PFSK-1 (cell line): Measurements from ENCODE around the gene SMPDL3A.

ENCODE experiments used
- FOXP2 ChIP-seq: optimal IDR thresholded peaks from 2 replicates; pipeline ENCODE3; 2011; ENCODE audit warnings: borderline replicate concordance, control low read depth, inconsistent platforms; ENCODE audit not compliant: insufficient read depth; ENCODE audit errors: extremely low read length, extremely low read depth
- POLR2AphosphoS5 ChIP-seq: IDR thresholded peaks from 2 replicates; pipeline ENCODE4 v1.6.1; 2012; ENCODE audit warnings: low read depth, mild to moderate bottlenecking, control low read depth, low read length, moderate library complexity
- REST ChIP-seq, 2 experiments: IDR thresholded peaks; 2 replicates each; pipeline versions ENCODE4 v1.6.1 to v1.8.0; 2011 to 2012; ENCODE audit warnings: low read depth in 2 of 2, low read length in 2 of 2, control low read depth in 1 of 2, inconsistent platforms in 1 of 2, mild to moderate bottlenecking in 1 of 2, moderate library complexity in 1 of 2; ENCODE audit not compliant: insufficient read depth in 1 of 2
- SIN3A ChIP-seq: IDR thresholded peaks from 2 replicates; pipeline ENCODE4 v1.6.1; 2012; ENCODE audit warnings: mild to moderate bottlenecking, low read length, moderate library complexity, borderline replicate concordance; ENCODE audit not compliant: insufficient read depth
- TAF1 ChIP-seq: IDR thresholded peaks from 2 replicates; pipeline ENCODE4 v1.6.1; 2012; ENCODE audit warnings: low read length, control low read depth, borderline replicate concordance; ENCODE audit not compliant: insufficient read depth

The SMPDL3A gene

GRCh38 chr6:122747573-122747972 lies 41.5 kb upstream of the SMPDL3A start:
- no peak for TF ChIP-seq FOXP2
- no peak for TF ChIP-seq REST (IDR thresholded peaks at IDR 0.05; ENCODE audit: insufficient read depth in 1 of 2, low read depth in 2 of 2, low read length in 2 of 2)
- no peak for TF ChIP-seq SIN3A
- no peak for TF ChIP-seq POLR2AphosphoS5
- TF ChIP-seq TAF1 = no peak

- TF ChIP-seq REST (IDR thresholded peaks at IDR 0.05; ENCODE audit: insufficient read depth in 1 of 2, low read depth in 2 of 2, low read length in 2 of 2) = no peak
- TF ChIP-seq SIN3A = no peak
- no peak for TF ChIP-seq TAF1
These were observed 39.5 kb upstream of the SMPDL3A start for GRCh38 chr6:122749451-122750050.

GRCh38 chr6:122751326-122751725 lies 37.7 kb upstream of the SMPDL3A start:
- TF ChIP-seq SIN3A (no peak), FOXP2 (no peak), POLR2AphosphoS5 (no peak), REST (IDR thresholded peaks at IDR 0.05; ENCODE audit: insufficient read depth in 1 of 2, low read depth in 2 of 2, low read length in 2 of 2) (no peak), TAF1 (no peak)

GRCh38 chr6:122752459-122752858 lies 36.6 kb upstream of the SMPDL3A start:
- no peak for TF ChIP-seq POLR2AphosphoS5

GRCh38 chr6:122753000-122753687 lies 35.9 kb upstream of the SMPDL3A start:
- TF ChIP-seq FOXP2 (no peak), SIN3A (no peak)

- TF ChIP-seq FOXP2 (no peak), REST (IDR thresholded peaks at IDR 0.05; ENCODE audit: insufficient read depth in 1 of 2, low read depth in 2 of 2, low read length in 2 of 2) (no peak), SIN3A (no peak), TAF1 (no peak), POLR2AphosphoS5 (no peak)
These were observed 35.4 kb upstream of the SMPDL3A start for GRCh38 chr6:122753688-122754056.
